ENCODE results near the gene SDR42E1.

DNA sequence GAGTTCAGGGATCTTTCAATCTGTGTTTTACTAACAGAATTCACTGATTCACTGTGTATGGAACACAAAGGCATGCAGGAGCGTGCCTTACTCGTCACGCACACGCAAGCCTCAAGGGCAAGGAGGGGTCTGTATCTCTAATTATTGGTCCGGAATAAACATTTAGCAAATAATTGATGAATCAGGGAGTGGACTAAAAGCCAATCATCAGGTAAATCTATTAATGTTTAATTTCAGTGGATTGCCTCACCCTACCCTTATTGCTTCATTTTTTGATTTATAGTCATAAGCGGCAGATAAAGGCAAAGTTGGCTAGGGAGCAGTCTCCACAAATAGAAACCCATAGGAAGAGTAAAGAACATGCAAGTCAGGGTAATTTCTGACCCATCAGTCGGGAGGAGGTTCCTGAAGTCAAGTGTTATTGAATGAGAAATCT is 16.4 kb upstream of the SDR42E1 start:
- TF ChIP-seq, protein P1, sequence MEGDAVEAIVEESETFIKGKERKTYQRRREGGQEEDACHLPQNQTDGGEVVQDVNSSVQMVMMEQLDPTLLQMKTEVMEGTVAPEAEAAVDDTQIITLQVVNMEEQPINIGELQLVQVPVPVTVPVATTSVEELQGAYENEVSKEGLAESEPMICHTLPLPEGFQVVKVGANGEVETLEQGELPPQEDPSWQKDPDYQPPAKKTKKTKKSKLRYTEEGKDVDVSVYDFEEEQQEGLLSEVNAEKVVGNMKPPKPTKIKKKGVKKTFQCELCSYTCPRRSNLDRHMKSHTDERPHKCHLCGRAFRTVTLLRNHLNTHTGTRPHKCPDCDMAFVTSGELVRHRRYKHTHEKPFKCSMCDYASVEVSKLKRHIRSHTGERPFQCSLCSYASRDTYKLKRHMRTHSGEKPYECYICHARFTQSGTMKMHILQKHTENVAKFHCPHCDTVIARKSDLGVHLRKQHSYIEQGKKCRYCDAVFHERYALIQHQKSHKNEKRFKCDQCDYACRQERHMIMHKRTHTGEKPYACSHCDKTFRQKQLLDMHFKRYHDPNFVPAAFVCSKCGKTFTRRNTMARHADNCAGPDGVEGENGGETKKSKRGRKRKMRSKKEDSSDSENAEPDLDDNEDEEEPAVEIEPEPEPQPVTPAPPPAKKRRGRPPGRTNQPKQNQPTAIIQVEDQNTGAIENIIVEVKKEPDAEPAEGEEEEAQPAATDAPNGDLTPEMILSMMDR (conservative IDR thresholded peaks at IDR 0.05): no peak
- TF ChIP-seq ZFX (IDR thresholded peaks at IDR 0.05): no peak
